Globus pallidus (tissue), 1 donor: ENCODE data around the gene CCNL1.
A peak's percentile ranks its signal among the peaks of the same experiment; 100 is the strongest.
"Not testable (repeated sequence)": the region's sequence is repeated elsewhere in the genome, so short reads cannot be mapped to it uniquely, and the experiment has no call there.

Experiments
- DNase-seq: peaks from one replicate; pipeline ENCODE4 v3.0.0-alpha.2; 2015; ENCODE audit warnings: low spot score

The CCNL1 gene

DNA sequence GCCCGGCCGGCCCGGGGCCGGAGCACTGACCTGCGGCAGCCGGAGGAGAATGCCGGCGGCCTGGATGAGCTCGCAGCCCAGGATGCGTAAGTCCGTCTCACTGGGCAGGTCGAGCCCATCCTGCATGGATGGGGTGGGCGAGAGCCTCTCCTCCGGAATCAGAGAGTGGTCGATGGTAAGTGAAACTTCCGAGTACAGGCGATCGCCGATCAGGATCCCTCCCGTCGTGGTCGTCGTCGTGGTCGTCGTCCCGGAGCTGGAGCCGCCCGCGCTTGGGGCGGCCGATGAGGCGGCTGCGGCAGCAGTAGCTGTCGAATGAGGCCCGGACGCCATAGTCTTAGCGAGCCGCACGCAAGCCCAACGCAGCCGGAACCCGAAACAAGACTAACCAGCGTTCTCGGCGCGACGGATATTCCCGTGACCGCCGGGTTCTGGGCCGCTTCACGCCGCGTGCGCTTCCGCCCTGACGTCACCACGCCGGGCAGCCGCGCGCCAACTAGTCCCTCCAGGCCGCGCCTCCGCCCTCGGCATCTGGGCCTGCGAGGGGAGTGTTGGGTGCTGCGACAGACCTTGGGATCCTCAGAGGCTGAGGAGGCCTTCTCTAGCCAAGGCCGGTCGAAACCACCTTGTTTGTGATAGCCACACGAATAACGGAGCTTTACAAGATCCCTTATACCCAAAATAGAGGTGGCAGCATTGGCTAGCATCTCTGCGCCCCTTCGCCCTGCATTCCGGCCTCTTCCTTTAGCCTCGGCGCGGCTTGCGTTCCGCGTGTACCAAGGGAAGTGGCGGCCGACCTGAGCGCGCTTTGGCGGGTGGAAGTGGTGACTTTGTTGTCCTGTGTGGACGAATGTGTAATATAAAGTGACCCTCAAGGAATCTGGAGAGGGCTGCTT lies at the start of gene CCNL1:
Gene CCNL1, minus strand, starts transcription at position 386 of the 896 bp plus-strand sequence. Its CDS starts 53 bp downstream, at position 333.
- peak; percentile 95 for DNase-seq

DNA sequence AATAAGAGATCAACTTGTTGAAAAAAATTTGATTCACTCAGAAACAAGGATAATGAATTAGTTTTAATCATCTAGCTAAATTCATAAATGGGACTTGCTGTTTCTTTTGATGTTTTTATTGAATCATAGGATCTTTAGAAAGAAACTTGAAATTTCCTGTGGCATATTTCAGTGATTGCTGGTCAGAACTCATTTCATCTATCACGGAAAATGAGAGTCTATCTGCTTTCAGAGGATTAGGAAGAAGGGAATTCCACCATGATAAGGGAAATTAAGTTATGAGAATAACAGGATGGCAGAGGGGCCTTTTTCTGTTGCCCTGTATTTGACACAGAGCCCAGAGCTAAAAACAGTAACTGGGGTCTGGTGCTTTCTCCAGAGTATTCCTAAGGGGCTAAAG lies 44.9 kb upstream of the CCNL1 start:
- DNase-seq: no peak

DNA sequence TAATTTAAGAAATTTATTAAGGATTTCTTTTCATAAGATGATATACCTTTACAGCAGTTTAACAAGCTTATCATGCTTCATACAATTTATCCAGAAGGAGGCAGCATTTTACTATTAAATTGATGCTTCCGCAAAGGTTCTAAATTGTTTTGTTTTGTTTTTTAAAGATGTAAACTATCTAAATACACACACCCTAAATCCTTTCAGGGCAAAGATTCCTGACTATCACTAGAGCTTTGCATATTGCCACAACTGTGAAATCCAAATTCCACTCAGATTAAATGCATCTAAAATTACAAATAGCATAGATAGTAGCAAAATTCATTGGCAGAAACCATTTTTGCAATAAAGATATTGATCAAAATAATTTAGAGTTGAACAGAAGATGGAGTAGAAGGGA lies 44.5 kb upstream of the CCNL1 start:
- peak; percentile 43 for DNase-seq

DNA sequence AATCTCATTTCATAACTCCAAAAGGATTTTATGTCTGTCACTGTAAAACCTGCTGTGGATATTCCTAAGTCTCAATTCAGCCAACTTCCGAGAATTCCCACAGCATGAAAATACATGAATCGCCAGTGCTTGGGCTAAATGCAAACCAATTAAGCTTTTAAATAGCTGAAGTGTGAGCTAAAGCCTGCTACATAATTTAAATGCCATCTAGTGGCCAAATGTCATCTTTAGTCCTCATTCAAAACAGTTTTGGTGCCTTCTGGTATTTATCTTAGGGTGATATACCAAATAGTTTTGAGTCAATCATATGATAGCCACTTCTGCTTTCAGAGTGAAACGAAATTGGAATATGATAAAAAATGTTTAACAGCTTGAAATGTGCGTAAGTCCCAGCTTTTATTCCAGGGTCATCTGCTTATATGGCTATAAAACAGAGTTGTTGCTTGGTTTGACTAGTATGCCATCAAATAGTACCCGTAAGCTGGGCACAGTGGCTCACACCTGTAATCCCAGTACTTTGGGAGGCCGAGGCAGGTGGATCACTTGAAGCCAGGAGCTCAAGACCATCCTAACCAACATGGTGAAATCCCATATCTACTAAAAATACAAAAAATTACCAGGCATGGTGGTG lies 41.8 kb upstream of the CCNL1 start:
- DNase-seq: peak; percentile 57

DNA sequence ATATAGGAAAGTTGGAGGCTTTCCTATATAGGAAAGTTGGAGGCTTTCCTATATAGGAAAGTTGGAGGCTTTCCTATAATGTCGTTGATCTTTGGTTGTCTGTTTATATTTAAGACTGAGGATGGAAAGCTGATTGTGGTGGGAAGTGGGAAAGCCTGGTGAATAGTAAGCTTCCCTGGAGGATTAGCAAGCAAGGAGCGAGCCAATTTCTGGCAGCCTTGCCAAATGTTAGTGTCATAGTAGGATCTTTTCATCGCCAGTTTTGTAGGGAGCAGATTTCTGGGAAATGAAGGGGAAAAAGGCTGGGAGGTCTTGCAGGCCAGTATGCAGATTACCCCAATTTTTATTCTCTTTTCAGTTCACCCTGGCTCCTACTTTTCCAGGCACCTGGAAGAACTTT lies 39.9 kb upstream of the CCNL1 start:
- DNase-seq: no peak

DNA sequence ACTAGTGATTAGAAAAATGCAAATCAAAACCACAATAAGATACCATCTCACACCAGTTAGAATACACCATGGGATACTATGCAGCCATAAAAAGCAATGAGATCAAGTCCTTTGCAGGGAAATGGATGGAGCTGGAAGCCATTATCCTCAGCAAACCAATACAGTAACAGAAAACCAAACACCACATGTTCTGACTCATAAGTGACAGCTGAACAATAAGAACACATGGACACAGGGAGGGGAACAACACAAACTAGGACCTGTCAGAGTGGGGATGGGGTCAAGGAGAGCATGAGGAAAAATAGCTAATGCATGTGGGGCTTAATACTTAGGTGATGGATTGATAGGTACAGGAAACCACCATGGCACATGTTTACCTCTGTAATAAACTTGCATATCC lies 36.0 kb upstream of the CCNL1 start:
- no peak for DNase-seq

DNA sequence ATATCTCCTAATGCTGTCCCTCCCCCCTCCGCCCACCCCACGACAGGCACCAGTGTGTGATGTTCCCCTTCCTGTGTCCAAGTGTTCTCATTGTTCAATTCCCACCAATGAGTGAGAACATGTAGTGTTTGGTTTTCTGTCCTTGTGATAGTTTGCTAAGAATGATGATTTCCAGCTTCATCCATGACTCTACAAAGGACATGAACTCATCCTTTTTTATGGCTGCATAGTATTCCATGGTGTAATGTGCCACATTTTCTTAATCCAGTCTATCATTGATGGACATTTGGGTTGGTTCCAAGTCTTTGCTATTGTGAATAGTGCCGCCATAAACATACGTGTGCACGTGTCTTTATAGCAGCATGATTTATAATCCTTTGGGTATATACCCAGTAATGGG lies 31.2 kb upstream of the CCNL1 start:
- not testable (repeated sequence) for DNase-seq

DNA sequence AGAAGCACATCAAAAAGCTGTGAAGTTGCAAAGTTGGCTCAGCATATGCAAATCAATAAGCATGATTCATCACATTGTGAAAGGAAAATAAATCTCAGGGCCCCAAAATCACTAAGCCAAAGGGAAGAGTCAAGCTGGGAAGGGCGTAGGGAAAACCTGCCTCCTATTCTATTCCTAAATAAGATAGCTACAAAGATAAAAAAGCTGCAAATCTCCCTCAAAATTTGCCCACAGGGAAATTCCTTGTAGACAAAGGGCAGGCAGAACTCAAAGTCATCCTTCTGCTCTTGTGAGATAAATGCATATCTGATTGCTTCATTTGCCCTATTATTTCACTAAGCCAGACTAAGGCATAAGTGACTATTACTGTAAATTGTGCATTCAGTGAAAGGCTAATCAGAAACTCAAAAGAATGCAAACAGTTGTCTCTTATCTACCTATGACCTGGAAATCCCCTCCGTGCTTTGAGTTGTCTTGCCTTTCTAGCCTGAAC lies 30.5 kb upstream of the CCNL1 start:
- no peak for DNase-seq

DNA sequence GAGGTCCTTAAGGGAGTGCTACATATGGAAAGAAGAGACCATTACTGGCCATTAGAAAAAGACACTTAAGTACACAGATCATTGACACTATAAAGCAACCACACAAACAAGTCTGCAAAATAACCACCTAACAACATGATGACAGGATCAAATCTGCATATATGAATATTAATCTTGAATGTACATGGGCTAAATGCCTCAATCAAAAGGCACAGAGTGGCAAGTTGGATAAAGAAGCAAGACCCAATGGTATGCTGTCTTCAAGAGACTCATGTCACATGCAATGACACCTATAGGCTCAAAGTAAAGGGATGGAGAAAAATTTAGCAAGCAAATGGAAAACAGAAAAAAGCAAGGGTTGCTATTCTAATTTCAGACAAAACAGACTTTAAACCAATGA lies 28.4 kb upstream of the CCNL1 start:
- no peak for DNase-seq

DNA sequence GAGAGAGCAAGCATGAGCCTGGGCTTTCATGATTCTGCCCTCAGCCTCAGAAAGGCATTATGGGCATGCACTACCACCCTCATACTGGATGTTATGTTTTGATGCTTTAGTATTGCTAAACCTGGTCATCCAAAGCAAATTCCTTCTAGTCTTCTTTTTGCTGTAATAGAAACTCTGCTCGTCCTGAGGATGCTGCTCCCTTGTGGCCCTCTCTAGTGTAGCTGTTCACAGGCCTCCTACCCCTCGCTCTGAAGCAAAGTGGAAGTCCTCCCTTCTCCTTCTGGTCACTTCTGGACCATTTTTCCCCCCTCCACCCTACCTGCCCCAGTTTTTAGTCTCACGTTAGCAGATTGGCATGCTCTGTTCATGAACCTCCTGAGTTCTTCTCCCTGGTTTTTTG lies 22.9 kb upstream of the CCNL1 start:
- no peak for DNase-seq

DNA sequence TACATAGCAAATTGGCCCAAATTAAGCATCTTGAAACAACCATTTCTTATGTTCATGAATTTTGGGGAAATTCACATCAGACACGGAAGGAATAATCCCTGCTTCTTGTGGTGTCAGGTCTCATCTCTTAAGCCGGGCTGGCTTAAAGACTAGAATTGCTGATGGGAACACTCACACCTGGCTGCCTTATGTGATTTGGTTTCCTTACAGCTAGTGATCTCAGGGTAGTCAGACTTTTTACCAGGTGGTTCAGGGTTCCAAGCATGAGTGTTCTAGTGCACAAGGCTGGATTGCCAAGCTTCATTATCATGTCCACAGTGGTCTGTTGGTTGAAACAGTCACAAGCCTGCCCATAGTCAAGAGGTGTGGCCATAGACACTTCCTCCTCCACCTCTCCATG lies 20.3 kb upstream of the CCNL1 start:
- DNase-seq: no peak

DNA sequence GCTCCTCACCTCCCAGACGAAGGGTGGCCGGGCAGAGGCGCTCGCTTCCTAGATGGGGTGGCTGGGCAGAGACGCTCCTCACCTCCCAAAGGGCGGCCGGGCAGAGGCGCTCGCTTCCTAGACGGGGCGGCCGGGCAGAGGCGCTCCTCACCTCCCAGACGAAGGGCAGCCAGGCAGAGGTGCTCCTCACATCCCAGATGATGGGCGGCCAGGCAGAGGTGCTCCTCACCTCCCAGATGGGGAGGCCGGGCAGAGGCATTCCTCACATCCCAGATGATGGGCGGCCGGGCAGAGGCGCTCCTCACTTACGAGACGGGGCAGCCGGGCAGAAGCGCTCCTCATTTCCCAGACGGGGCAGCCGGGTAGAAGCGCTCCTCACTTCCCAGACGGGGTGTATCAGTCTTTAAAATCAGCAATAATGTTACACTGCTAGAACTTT lies 19.4 kb upstream of the CCNL1 start:
- no peak for DNase-seq

DNA sequence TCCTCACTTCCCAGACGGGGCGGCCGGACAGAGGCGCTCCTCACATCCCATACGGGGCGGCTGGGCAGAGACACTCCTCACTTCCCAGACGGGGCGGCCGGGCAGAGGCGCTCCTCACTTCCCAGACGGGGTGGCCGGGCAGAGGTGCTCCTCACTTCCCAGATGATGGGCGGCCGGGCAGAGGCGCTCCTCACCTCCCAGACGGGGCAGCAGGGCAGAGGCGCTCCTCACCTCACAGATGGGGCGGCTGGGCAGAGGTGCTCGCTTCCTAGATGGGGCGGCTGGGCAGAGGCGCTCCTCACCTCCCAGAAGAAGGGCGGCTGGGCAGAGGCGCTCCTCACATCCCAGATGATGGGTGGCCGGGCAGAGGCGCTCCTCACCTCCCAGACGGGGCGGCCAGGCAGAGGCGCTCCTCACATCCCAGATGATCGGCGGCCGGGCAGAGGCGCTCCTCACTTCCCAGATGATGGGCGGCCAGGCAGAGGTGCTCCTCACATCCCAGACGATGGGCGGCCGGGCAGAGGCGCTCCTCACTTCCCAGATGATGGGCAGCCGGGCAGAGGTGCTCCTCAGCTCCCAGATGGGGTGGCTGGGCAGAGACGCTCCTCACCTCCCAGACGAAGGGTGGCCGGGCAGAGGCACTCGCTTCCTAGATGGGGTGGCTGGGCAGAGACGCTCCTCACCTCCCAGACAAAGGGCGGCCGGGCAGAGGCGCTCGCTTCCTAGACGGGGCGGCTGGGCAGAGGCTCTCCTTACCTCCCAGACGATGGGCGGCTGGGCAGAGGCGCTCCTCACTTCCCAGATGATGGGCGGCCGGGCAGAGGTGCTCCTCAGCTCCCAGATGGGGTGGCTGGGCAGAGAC lies 18.8 kb upstream of the CCNL1 start:
- DNase-seq: not testable (repeated sequence)

DNA sequence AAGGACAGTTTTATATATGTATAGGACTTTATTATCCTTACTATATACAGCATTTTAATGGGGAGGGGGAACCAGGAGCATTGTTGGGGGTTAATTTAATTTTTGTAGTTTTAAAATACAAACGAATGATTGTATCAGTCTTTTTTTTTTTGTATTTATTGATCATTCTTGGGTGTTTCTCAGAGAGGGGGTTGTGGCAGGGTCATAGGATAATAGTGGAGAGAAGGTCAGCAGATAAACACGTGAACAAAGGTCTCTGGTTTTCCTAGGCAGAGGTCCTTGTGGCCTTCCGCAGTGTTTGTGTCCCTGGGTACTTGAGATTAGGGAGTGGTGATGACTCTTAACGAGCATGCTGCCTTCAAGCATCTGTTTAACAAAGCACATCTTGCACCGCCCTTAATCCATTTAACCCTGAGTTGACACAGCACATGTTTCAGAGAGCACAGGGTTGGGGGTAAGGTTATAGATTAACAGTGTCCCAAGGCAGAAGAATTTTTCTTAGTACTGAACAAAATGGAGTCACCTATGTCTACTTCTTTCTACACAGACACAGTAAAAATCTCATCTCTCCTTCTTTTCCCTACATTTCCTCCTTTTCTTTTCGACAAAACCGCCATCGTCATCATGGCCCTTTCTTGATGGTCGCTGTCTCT lies 18.0 kb upstream of the CCNL1 start:
- DNase-seq: not testable (repeated sequence)

DNA sequence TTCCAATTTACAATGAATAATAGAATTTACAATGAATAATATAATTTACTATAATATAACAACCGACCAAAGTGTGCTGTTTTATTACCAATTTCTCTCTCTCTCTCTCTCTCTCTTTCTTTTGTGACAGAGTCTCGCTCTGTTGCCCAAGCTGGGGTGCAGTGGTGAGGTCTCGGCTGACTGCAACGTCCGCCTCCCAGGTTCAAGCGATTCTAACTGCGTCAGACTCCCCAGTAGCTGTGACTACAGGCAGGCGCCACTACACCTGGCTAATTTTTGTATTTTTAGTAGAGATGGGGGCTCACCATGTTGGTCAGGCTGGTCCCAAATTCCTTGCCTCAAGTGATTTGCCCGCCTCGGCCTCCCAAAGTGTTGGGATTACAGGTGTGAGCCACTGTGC lies 17.0 kb upstream of the CCNL1 start:
- DNase-seq: no peak

DNA sequence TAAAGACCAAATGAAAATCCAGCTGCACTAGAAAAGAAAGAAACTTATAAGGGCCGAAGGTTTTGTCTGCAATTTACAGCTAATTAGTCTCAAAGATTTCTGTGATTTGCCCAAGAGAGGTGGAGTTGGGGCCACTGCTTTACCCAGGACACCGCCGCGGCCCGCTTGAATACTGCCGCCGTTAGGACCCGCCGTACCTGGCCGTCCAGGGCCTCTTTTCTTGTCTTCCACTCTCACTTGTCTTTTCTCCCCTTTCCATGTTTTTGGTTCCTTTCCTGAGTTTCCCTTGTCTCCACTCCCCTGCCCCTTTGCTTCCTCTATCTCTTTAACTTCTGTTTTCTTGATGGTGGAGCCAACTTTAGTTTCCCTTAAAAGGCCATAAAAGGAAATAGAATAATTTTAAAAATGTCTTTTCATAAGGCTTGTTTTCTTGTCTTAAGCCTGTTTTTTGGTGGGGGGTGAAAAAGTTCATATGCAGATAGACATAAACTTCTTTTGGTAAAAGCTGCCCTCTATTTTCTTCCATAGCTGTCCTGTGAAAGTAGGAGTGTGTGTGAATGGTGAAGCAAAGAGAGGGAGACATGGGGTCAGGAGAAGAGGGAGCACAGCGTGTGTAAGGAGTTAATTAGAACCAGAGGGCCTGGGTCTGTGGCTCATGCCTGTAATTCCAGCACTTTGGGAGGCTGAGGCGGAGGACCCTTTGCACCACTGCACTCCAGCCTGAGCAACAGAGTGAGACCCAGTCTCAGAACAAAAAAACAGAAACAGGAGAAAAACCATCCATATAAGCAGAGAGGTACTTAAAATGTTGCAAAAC lies 16.0 kb upstream of the CCNL1 start:
- no peak for DNase-seq

DNA sequence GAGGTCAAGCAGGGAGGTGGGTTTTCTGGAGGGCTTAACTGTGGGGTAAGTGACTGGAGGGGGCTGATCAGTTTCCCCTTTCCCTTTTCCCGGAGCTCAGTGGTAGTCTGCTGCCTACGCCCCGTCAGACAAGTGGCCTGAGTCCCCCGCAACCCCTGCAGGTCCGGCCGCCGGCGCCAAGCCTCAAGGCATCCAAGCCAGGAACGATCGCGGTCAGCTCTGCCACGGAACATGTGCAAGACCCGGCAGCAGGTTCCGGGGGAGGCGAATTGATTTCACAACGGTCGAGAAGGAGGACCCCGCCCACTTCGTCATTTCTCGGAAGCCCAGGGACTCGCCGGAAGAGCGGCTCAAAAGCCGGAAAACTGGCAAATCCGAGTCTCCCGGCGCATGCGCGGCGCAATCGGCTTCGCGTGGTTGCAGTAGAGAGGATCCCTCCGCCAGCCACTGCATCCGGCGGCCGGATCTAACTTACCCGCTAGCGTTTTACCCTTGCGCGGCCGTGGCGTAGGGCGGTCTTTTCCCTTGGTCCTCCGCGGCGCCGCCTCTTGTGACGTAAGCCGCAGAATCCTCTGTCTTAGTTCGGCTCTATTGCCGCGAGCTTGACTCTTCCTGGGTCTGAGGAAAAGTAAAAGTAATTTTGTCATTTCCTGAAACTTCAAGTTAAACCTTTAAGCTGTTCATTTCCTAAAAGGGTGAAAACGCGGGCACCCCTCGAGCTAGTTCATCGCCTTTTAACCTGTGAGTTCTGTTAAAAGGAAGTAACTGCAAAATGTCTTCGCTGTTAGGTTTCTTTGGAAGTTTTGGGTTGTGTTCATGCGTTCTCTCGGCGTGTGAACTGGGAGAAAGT lies 14.9 kb upstream of the CCNL1 start:
- peak; percentile 99 for DNase-seq

DNA sequence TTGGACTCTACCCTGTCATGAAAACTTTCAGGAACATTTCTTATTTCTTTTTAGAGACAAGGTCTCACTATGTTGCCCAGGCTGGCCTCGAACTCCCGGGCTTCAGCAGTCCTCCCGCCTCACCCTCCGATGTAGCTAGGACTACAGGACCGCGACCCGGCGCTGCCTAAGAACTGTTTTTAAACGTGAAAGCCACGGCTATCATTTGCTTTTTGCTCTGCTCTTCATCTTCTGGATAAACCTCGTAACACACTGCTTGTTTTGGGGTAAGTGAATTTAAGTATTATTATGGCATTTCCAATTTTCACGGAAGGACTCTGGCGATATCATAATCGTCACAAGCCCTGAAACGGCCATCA lies 14.3 kb upstream of the CCNL1 start:
- DNase-seq: no peak

DNA sequence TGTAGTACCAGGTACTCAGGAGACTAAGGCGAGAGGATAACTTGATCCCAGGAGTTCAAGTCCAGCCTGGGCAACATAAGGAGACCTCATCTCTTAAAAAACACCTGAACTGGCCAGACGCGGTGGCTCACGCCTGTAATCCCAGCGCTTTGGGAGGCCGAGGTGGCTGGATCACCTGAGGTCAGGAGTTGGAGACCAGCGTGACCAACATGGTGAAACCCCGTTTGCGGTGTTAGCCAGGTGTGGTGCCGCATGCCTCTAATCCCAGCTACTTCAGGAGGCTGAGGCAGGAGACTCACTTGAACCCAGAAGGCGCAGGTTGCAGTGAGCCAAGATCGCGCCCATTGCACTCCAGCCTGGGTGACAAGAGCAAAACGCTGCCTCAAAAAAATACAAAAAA lies 13.4 kb upstream of the CCNL1 start:
- DNase-seq: not testable (repeated sequence)

DNA sequence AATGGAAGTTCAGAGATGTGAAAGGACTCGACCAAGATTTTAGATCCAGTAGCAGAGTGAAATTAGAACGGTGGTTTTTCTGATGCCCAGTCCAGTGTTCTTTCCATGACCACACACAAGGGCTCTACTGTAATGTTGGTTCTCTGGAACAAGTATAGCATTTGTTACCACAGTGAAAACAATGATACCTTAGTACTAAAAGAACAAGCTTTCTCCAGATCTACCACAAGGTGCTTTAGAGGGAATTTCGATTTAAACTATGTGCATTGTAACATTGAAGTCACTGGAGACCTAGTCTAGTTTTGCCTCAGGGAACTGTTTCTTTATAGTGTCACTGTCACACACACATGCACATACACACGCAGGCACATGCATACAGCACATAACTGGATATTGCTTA lies 12.8 kb upstream of the CCNL1 start:
- DNase-seq: no peak
